ENCODE results near the gene RNU4-1.

RNU4-1 gene

GRCh38 chr12:120292661-120293531, at the start of gene RNU4-1:
Gene RNU4-1 (minus strand): TSS chr12:120293237.
- ATAC-seq: peak; percentile 39
- TF ChIP-seq ZFP3 (CRISPR knock-in tag; IDR thresholded peaks at IDR 0.05) (no peak), ARNTL (CRISPR knock-in tag; IDR thresholded peaks at IDR 0.05; ENCODE audit: borderline replicate concordance, low read depth) (no peak), TCF4 (CRISPR knock-in tag; IDR thresholded peaks at IDR 0.05; ENCODE audit: borderline replicate concordance) (peak; percentile 36; the same call in 1 of the 2 replicates), ZNF565 (CRISPR knock-in tag; conservative IDR thresholded peaks at IDR 0.05; ENCODE audit: low read depth) (no peak), TOX (CRISPR knock-in tag; IDR thresholded peaks at IDR 0.05; ENCODE audit: borderline replicate concordance) (peak; percentile 83; the same call in 1 of the 2 replicates), OSR1 (CRISPR knock-in tag; IDR thresholded peaks at IDR 0.05) (no peak), GLIS3 (CRISPR knock-in tag; IDR thresholded peaks at IDR 0.05) (peak; percentile 97), BACH2 (CRISPR knock-in tag; IDR thresholded peaks at IDR 0.05; ENCODE audit: borderline replicate concordance) (no peak), ISL1 (CRISPR knock-in tag; IDR thresholded peaks at IDR 0.05) (no peak), RARB (CRISPR knock-in tag; IDR thresholded peaks at IDR 0.05) (peak; percentile 91), PATZ1 (CRISPR knock-in tag; IDR thresholded peaks at IDR 0.05; ENCODE audit: borderline replicate concordance) (peak; percentile 93), SNAI2 (CRISPR knock-in tag; IDR thresholded peaks at IDR 0.05) (no peak), PPARA (CRISPR knock-in tag; IDR thresholded peaks at IDR 0.05; ENCODE audit: borderline replicate concordance) (no peak), ZC3H10 (CRISPR knock-in tag; IDR thresholded peaks at IDR 0.05) (no peak), CSDC2 (CRISPR knock-in tag; IDR thresholded peaks at IDR 0.05) (no peak), CSRNP3 (CRISPR knock-in tag; IDR thresholded peaks at IDR 0.05) (peak; percentile 96), ZNF8 (CRISPR knock-in tag; IDR thresholded peaks at IDR 0.05) (peak; percentile 48; the same call in 1 of the 2 replicates), ZNF70 (CRISPR knock-in tag; IDR thresholded peaks at IDR 0.05) (no peak), ESRRG (CRISPR knock-in tag; IDR thresholded peaks at IDR 0.05) (peak; percentile 91), ZFP30 (CRISPR knock-in tag; IDR thresholded peaks at IDR 0.05) (0 out of 2 replicates have a peak, but pooled peaks have one; percentile 27), POU6F1 (CRISPR knock-in tag; IDR thresholded peaks at IDR 0.05; ENCODE audit: borderline replicate concordance, low read depth) (no peak)
- TF ChIP-seq, protein P1, sequence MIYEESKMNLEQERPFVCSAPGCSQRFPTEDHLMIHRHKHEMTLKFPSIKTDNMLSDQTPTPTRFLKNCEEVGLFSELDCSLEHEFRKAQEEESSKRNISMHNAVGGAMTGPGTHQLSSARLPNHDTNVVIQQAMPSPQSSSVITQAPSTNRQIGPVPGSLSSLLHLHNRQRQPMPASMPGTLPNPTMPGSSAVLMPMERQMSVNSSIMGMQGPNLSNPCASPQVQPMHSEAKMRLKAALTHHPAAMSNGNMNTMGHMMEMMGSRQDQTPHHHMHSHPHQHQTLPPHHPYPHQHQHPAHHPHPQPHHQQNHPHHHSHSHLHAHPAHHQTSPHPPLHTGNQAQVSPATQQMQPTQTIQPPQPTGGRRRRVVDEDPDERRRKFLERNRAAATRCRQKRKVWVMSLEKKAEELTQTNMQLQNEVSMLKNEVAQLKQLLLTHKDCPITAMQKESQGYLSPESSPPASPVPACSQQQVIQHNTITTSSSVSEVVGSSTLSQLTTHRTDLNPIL (CRISPR knock-in tag; IDR thresholded peaks at IDR 0.05; ENCODE audit: low read depth): peak; percentile 71; the same call in 1 of the 2 replicates
- TF ChIP-seq, protein P2, sequence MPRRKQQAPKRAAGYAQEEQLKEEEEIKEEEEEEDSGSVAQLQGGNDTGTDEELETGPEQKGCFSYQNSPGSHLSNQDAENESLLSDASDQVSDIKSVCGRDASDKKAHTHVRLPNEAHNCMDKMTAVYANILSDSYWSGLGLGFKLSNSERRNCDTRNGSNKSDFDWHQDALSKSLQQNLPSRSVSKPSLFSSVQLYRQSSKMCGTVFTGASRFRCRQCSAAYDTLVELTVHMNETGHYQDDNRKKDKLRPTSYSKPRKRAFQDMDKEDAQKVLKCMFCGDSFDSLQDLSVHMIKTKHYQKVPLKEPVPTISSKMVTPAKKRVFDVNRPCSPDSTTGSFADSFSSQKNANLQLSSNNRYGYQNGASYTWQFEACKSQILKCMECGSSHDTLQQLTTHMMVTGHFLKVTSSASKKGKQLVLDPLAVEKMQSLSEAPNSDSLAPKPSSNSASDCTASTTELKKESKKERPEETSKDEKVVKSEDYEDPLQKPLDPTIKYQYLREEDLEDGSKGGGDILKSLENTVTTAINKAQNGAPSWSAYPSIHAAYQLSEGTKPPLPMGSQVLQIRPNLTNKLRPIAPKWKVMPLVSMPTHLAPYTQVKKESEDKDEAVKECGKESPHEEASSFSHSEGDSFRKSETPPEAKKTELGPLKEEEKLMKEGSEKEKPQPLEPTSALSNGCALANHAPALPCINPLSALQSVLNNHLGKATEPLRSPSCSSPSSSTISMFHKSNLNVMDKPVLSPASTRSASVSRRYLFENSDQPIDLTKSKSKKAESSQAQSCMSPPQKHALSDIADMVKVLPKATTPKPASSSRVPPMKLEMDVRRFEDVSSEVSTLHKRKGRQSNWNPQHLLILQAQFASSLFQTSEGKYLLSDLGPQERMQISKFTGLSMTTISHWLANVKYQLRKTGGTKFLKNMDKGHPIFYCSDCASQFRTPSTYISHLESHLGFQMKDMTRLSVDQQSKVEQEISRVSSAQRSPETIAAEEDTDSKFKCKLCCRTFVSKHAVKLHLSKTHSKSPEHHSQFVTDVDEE (CRISPR knock-in tag; IDR thresholded peaks at IDR 0.05): no peak

Measured in SK-N-SH treated with all-trans-retinoic acid at 6 μM for 48 hours (cell line).